H1 (cell line): ENCODE measurements around the gene ACTR1B.

ENCODE experiments used
- CBX5 ChIP-seq: fragments of 300-800, 300-1000 bp; sonication (generic); IDR thresholded peaks from 2 replicates; pipeline ENCODE4 v1.7.1; 2016; ENCODE audit warnings: antibody characterized with exemption, low read length, low read depth
- CEBPB ChIP-seq: IDR thresholded peaks from 2 replicates; pipeline ENCODE4 v1.6.1; 2012; ENCODE audit warnings: low read depth, low read length
- EGR1 ChIP-seq: IDR thresholded peaks from 2 replicates; pipeline ENCODE4 v1.6.1; 2011; ENCODE audit warnings: low read depth, low read length, borderline replicate concordance
- EZH2 ChIP-seq: fragments of 200-600 bp; sonication (generic); IDR thresholded peaks from 2 replicates; pipeline ENCODE4 v1.7.1; 2012; ENCODE audit warnings: low read depth, mild to moderate bottlenecking, moderate library complexity, low read length, inconsistent platforms; ENCODE audit not compliant: severe bottlenecking
- GABPA ChIP-seq: IDR thresholded peaks from 2 replicates; pipeline ENCODE4 v1.6.1; 2011; ENCODE audit warnings: mild to moderate bottlenecking, low read length, moderate library complexity, borderline replicate concordance; ENCODE audit not compliant: insufficient read depth
- HDAC6 ChIP-seq: IDR thresholded peaks from one replicate; pipeline ENCODE4 v1.7.1; 2012; ENCODE audit warnings: low read depth, mild to moderate bottlenecking, inconsistent platforms, low read length, moderate library complexity
- KDM5A ChIP-seq: fragments of 200-600 bp; IDR thresholded peaks from 2 replicates; pipeline ENCODE4 v1.7.1; 2012; ENCODE audit warnings: mild to moderate bottlenecking, low read length, inconsistent platforms, mixed read lengths
- POLR2A ChIP-seq, 2 experiments: IDR thresholded peaks; 1 replicate in 1 of 2; 2 replicates in 1 of 2; pipeline ENCODE4 v1.6.1; 2011; ENCODE audit warnings: low read depth in 2 of 2, low read length in 2 of 2, mild to moderate bottlenecking in 2 of 2; ENCODE audit errors: control extremely low read depth in 1 of 2
- POLR2AphosphoS5 ChIP-seq: IDR thresholded peaks from 2 replicates; pipeline ENCODE4 v1.6.1; 2011; ENCODE audit warnings: low read depth, low read length
- RAD21 ChIP-seq, 2 experiments: IDR thresholded peaks in 1 of 2; conservative IDR thresholded peaks in 1 of 2; 2 replicates each; pipeline ENCODE4 v1.6.1; 2011; ENCODE audit warnings: low read depth in 2 of 2, low read length in 2 of 2, improper control_type of control experiment in 1 of 2, inconsistent platforms in 1 of 2, mild to moderate bottlenecking in 1 of 2, moderate library complexity in 1 of 2
- TF ChIP-seq, protein P1 (sequence below), 3 experiments: IDR thresholded peaks; 1 replicate in 2 of 3; 2 replicates in 1 of 3; pipeline versions ENCODE4 v1.5.1 to v1.6.1; 2011; ENCODE audit warnings: low read length in 3 of 3, mild to moderate bottlenecking in 3 of 3, inconsistent platforms in 2 of 3, low read depth in 1 of 3, moderate library complexity in 1 of 3; ENCODE audit not compliant: insufficient read depth in 1 of 3; ENCODE audit errors: control extremely low read depth in 1 of 3
- TF ChIP-seq, protein P2 (sequence below): IDR thresholded peaks from 2 replicates; pipeline ENCODE4 v1.6.1; 2012; ENCODE audit warnings: low read length, inconsistent platforms

DNA sequence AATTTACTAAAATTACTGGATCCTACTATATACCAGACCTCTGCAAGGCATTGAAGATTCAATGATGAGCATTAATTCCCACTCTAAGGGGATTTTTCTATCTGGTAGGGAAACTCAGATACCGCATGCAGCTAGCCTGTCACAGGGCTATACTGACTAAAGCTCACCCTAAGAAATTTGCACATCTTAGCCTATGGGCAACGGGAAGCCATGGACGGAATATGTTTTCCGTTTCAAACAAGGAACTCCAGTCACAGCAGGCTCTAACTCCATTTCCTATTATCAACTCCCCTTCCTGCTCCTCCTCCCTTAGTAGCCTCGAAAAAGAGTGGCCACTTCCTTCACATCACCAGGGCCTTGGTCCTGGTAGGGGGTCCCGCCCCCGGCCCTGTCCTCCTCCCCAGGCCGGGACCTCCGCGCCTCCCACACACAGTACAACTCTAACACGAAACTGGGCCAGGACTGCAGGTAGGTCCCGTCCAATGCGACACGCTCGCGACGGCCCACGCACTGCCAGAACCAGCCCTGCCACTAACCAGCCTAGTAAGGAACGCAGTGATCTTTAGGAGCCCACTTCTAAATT, 18.6 kb downstream of the ACTR1B start:
- TF ChIP-seq EZH2 (no peak), KDM5A (no peak), POLR2A (IDR thresholded peaks at IDR 0.05; ENCODE audit: control extremely low read depth in 1 of 2, low read depth in 2 of 2, low read length in 2 of 2) (no peak), CEBPB (no peak), HDAC6 (no peak), GABPA (no peak), POLR2AphosphoS5 (no peak), EGR1 (peak; percentile 63; the same call in 1 of the 2 replicates), RAD21 (IDR thresholded peaks at IDR 0.05 in 1 of 2, conservative IDR thresholded peaks at IDR 0.05 in 1 of 2; ENCODE audit: low read depth in 2 of 2, low read length in 2 of 2) (no peak), CBX5 (no peak)
- TF ChIP-seq, protein P1, sequence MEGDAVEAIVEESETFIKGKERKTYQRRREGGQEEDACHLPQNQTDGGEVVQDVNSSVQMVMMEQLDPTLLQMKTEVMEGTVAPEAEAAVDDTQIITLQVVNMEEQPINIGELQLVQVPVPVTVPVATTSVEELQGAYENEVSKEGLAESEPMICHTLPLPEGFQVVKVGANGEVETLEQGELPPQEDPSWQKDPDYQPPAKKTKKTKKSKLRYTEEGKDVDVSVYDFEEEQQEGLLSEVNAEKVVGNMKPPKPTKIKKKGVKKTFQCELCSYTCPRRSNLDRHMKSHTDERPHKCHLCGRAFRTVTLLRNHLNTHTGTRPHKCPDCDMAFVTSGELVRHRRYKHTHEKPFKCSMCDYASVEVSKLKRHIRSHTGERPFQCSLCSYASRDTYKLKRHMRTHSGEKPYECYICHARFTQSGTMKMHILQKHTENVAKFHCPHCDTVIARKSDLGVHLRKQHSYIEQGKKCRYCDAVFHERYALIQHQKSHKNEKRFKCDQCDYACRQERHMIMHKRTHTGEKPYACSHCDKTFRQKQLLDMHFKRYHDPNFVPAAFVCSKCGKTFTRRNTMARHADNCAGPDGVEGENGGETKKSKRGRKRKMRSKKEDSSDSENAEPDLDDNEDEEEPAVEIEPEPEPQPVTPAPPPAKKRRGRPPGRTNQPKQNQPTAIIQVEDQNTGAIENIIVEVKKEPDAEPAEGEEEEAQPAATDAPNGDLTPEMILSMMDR (IDR thresholded peaks at IDR 0.05; ENCODE audit: control extremely low read depth in 1 of 3, insufficient read depth in 1 of 3, low read depth in 1 of 3, low read length in 3 of 3), result no peak
- TF ChIP-seq, protein P2, sequence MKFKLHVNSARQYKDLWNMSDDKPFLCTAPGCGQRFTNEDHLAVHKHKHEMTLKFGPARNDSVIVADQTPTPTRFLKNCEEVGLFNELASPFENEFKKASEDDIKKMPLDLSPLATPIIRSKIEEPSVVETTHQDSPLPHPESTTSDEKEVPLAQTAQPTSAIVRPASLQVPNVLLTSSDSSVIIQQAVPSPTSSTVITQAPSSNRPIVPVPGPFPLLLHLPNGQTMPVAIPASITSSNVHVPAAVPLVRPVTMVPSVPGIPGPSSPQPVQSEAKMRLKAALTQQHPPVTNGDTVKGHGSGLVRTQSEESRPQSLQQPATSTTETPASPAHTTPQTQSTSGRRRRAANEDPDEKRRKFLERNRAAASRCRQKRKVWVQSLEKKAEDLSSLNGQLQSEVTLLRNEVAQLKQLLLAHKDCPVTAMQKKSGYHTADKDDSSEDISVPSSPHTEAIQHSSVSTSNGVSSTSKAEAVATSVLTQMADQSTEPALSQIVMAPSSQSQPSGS, result no peak
